Measurements from ENCODE around the gene GRID1.
"Not testable (repeated sequence)": the region's sequence is repeated elsewhere in the genome, so short reads cannot be mapped to it uniquely, and the experiment has no call there.

GRID1 gene

GRCh38 chr10:86178401-86179152, 188.0 kb downstream of the GRID1 start:
- no peak for DNase-seq

DNA sequence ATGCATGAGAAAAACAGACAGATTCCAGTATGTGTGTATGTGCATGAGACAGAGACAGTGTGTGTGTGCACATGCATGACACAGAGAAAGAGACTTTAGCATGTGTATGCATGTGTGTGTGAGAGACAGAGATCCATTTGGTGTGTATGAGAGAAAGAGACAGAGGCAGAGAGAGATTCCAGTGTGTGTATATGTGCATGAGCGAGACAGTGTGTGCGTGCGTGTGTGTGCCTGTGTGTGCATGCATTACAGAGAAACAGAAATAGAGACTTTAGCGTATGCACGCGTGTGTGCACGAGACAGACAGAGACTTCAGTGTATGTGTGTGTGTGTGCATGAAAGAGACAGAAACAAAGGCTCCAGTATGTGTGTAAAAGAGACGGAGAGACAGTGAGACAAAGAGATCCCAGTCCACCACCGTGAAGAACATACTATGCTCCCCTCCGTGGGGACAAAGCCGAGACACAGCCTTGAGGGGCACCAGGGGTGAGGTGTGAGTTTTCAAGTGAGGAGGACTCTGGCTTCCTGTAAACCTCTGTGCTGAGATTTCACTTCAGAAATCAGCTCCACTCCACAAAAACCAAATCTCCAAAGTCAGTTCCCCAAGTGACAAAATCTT, 188.9 kb downstream of the GRID1 start:
- DNase-seq = no peak

GRCh38 chr10:86176850-86177536, 189.6 kb downstream of the GRID1 start:
- no peak for DNase-seq

DNA sequence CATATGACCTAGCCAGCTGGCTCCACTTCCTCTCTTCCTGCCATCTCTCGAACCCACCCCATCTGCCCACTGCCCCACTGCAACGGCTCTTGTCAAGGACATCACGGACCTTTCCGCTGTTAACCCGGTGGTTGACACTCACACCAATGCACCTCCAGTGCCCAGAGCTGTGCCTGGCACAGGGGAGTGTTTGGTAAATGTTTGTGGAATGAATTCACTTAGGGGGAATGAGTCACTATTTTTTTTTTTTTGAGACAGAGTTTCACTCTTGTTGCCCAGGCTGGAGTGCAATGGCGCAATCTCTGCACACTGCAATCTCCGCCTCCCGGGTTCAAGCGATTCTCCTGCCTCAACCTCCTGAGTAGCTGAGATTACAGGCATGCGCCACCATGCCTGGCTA, 191.1 kb downstream of the GRID1 start:
- DNase-seq = not testable (repeated sequence)

DNA sequence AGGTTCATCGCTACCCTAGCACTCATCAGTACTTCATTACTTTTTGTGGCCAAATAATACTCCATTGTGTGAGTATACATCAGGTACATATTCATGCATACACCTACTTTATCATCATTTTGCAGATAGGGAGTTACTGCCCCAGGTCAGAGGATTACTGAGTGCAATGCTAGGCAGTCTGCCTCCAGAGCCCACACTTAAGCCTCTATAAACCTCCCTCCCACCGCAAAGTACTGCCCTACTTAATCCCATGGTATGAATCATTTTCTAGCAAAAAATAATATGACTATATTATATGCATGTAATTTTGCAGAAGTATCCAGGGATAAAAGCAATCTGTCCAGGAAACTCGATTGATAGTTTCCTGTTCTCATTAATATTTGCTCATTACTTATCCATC, 194.3 kb downstream of the GRID1 start:
- no peak for DNase-seq

DNA sequence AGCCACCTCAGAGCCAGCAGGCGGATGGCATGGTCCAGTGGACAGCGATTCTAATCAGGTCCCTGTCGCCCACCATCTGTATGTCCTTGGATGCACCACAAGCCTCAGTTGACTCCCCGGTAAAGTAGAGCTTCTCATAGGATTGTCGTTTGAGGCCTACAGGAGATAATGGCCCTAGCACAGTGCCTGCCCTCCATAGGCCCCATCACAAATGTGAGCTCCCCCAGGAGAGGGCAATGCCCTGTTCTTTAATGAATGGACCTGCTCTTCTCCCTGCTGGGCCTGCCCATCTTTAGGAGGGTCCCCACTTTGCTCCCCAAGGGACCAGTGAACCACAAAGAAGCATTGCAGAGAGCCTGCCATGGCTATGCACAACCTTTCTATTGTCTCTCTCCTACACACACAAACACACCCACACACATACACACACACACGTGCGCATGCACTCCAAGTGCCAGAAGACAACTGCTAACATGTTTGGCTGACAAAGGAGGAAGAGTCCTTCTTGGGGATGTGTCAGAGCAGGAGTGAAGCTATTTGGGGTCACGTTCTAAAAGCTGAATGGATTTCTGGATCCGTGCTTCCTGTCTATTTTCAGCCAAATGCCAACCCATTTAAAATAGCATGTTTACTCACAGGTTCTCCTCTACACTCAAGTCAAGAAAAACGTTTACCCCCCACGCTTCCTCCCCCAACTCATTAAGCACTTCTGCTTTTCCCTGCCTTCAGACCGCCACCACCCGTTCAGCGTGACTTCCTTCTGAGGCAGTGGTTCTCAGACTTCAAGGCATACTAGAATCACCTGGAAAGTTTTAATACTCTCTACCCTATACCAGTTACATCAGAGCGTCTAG, 196.1 kb downstream of the GRID1 start:
- no peak for DNase-seq

DNA sequence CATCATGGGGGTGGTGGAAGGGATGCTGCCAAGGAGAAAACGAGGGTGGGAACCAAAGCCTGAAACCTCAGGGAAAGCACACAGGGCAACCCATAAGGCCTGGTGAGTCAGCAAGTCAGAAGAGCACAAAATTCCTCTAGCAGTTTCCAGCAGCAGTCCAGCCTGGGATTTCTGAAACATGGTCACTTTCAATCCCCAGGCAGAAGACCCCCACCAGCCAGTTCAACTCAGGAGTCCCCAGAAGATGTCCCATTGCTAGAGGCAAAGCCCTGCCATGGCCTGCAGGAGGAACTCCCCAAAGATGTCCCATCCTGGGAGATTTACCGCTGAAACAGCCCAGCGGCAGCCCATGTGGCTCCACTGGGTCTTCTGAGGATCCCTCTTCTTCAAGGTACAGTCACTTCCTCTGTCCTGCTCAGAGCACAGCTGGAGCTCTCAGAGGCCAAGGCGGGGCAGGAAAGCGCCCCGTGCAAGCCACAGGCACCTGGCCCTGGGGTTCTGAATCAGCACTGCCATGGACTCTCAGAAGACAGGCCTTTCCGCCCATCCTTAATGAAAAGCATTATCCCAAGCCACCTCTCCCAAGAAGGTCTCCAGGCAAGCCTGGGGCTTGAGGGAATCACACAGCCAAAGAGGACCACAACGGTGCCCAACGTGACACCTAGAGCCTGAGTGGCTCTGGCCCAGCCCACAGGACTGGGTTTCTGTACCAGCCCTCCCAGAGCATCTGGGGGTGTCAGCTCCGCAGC, 196.9 kb downstream of the GRID1 start:
- DNase-seq = no peak

DNA sequence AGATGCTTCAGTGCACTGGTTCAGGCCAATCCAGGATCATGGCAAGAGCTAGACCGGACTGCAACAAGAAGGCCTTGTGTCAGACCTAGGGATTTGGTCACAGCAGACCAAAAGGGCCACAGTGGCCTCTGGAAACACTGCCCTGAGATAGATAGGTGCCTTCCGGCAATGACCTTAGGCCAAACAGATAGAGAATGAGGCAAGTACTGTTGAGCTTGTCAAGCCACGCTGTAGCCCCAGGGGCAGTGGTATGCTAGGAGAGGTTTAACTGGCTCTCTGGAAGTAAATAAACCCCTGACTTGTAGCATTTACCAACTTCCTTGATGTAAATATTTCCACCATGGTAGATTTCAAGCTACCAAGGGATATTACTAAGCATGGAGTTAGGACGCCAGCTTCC, 197.5 kb downstream of the GRID1 start:
- DNase-seq = no peak

- DNase-seq = no peak
These were observed 198.3 kb downstream of the GRID1 start for GRCh38 chr10:86168256-86168655.

GRCh38 chr10:86167762-86168128, 198.8 kb downstream of the GRID1 start:
- no peak for DNase-seq

DNA sequence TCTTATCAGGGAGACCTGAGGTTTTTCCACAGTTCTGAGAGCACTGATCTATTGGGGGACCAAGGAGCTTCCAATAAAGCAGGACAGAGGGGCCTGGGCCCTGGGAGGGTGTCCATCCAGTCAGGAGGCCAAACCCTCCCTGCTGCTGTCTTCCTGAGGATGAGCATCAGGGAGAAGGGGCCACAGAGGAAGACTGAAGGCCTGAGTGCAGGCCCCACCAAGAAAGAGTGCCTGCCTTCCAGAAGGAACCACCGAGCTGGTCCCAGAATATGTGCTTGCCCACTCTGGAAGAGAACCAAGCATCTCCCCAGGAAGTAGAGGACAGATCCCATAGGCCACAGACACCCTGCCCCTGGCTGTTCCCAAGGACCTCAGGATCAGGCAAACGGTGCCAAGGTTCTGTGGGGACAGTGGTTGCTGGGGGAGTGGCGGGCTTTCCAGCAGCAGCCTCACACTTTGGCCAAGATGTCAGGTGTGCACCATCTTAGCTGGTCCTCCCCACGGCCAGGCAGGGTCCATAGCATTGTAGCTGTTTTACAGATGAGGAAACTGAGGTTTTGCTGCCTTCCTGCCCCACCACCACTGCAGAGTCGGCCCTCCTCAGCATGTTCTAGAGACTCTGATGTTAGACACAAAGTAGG, 199.4 kb downstream of the GRID1 start:
- no peak for DNase-seq

GRCh38 chr10:86165666-86166065, 200.9 kb downstream of the GRID1 start:
- no peak for DNase-seq

DNA sequence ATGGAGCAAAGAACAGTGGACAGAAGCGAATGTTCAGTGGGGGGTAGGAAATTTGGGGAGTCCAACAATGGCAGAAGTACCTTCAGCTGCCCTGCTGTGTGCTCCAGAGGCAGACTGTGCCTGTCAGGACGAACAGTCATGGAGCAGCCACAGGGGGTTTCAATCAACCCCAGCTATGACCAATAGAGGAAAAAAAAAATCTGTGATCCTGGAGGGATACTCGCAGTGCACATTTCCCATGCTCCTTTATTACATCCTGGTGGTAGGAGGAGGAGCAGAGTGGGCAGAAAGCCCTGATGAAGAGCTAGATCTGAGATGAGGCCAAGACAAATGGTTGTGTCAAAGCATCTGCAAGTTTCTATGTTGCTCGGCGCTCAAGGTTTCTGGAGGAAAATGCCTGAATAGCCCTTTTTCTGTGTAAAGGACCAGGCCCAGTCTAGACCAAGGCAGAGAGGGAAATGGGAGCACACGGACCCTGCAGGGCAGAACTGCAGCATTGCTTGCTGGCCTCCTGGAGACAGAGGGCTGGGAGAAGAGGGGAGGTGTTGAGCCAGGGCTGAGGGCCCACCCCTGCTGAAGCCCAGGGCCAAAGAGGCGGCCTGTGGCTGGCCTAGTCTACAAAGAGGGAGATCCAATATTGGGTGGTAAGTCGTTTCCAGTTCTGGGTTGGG, 201.5 kb downstream of the GRID1 start:
- no peak for DNase-seq

- DNase-seq = no peak
These were observed 202.3 kb downstream of the GRID1 start for GRCh38 chr10:86164174-86164774.

GRCh38 chr10:86163522-86164173, 202.9 kb downstream of the GRID1 start:
- no peak for DNase-seq

- DNase-seq = no peak
These were observed 203.7 kb downstream of the GRID1 start for GRCh38 chr10:86162696-86163400.

DNA sequence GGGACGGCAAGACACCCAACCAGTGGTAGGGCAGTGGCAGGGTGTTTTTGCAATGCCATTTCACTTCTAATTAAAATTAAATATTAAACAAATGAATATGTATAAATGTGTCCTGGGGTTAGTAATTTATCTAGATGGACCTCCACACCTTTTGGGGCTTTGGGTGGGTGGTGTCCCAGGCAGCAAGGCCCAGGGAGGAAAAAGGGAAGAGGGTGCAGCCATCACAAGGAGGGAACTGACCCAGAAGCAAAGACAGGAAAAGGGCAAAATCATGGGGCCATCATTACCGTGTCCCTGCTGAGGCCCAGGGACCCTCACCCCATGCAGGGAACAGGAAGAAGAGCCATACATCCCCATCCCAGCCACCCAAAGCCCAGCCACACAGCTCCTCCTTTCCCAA, 204.6 kb downstream of the GRID1 start:
- DNase-seq = no peak

- DNase-seq = no peak
These were observed 205.6 kb downstream of the GRID1 start for GRCh38 chr10:86160890-86161585.

DNA sequence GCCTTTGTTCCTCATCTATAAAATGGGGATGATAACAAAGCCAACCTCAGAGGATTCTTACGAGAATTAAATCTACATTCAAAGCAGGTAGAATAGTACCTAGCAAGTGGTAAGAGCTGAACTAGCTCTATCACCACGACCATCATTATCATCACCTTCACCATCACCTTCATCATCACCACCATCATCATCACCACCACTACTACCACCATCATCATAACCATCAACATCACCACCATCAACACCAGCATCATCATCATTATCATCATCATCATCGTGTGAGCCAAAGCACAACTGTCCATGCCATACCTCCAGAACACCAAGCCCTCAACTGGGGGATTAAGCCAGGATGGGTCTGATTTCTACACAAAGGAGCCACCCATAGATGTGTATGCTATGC, 206.8 kb downstream of the GRID1 start:
- no peak for DNase-seq
